AG09319 (cell line): ENCODE measurements around the gene TRIM73.
A peak's percentile ranks its signal among the peaks of the same experiment; 100 is the strongest.
"Not testable (repeated sequence)": the region's sequence is repeated elsewhere in the genome, so short reads cannot be mapped to it uniquely, and the experiment has no call there.

Experiments
- DNase-seq: peaks from one replicate; pipeline ENCODE4 v3.0.0-alpha.2; 2010; ENCODE audit warnings: low read depth; ENCODE audit errors: extremely low read depth
- CTCF ChIP-seq: IDR thresholded peaks from 2 replicates; pipeline ENCODE4 v1.5.1; 2011; ENCODE audit warnings: low read depth, mild to moderate bottlenecking, inconsistent platforms, low read length, moderate library complexity

Gene TRIM73

GRCh38 chr7:75415428-75415817 is 20.0 kb downstream of the TRIM73 start:
- not testable (repeated sequence) for DNase-seq

GRCh38 chr7:75415829-75416373 is 20.5 kb downstream of the TRIM73 start:
- not testable (repeated sequence) for DNase-seq

GRCh38 chr7:75416787-75417186 is 21.4 kb downstream of the TRIM73 start:
- not testable (repeated sequence) for DNase-seq

- DNase-seq, result not testable (repeated sequence)
Observed at GRCh38 chr7:75418292-75418858, 22.9 kb downstream of the TRIM73 start.

GRCh38 chr7:75419210-75419609 is 23.8 kb downstream of the TRIM73 start:
- DNase-seq, result not testable (repeated sequence)

GRCh38 chr7:75419693-75420092 is 24.3 kb downstream of the TRIM73 start:
- DNase-seq, result not testable (repeated sequence)

GRCh38 chr7:75420152-75420551 is 24.7 kb downstream of the TRIM73 start:
- not testable (repeated sequence) for DNase-seq

- DNase-seq, result not testable (repeated sequence)
Observed at GRCh38 chr7:75421798-75422710, 26.6 kb downstream of the TRIM73 start.

- not testable (repeated sequence) for DNase-seq
Observed at GRCh38 chr7:75423481-75423880, 28.1 kb downstream of the TRIM73 start.

GRCh38 chr7:75439000-75439399 is 43.6 kb downstream of the TRIM73 start:
- DNase-seq, result not testable (repeated sequence)

- not testable (repeated sequence) for DNase-seq
Observed at GRCh38 chr7:75442101-75442464, 46.7 kb downstream of the TRIM73 start.

- not testable (repeated sequence) for DNase-seq
Observed at GRCh38 chr7:75442465-75443111, 47.2 kb downstream of the TRIM73 start.

- DNase-seq, result not testable (repeated sequence)
Observed at GRCh38 chr7:75449946-75450345, 54.5 kb downstream of the TRIM73 start.

GRCh38 chr7:75452494-75452955 is 57.1 kb downstream of the TRIM73 start:
- not testable (repeated sequence) for DNase-seq
- peak; percentile 18 for TF ChIP-seq CTCF
